Nephron progenitor cell (in vitro differentiated cells): ENCODE data around the gene VGLL4.

Source experiments
- DNase-seq: peaks from one replicate; pipeline ENCODE4 v3.0.0; 2021
- H3K27ac Mint-ChIP-seq: 2 replicates; pipeline ENCODE4 v1.8.0; 2021; ENCODE audit warnings: mild to moderate bottlenecking, moderate library complexity, mixed read lengths
- H3K27me3 Mint-ChIP-seq: 2 replicates; pipeline ENCODE4 v1.8.0; 2021; ENCODE audit warnings: mild to moderate bottlenecking, low read depth, mixed read lengths; ENCODE audit not compliant: poor library complexity
- H3K36me3 Mint-ChIP-seq: 2 replicates; pipeline ENCODE4 v1.8.0; 2021; ENCODE audit warnings: low read depth, mixed read lengths
- H3K4me1 Mint-ChIP-seq: 2 replicates; pipeline ENCODE4 v1.8.0; 2021; ENCODE audit warnings: mixed read lengths
- H3K4me3 Mint-ChIP-seq: 2 replicates; pipeline ENCODE4 v1.8.0; 2021; ENCODE audit warnings: mild to moderate bottlenecking, moderate library complexity, mixed read lengths
- H3K9me3 Mint-ChIP-seq: 2 replicates; pipeline ENCODE4 v1.8.0; 2021; ENCODE audit warnings: mild to moderate bottlenecking, moderate library complexity, mixed read lengths
- TF ChIP-seq, protein P1 (sequence below): fragments of 200-600 bp; sonication (generic); IDR thresholded peaks from 2 replicates; pipeline ENCODE4 v1.5.0; 2021; ENCODE audit warnings: antibody characterized with exemption

The VGLL4 gene

DNA sequence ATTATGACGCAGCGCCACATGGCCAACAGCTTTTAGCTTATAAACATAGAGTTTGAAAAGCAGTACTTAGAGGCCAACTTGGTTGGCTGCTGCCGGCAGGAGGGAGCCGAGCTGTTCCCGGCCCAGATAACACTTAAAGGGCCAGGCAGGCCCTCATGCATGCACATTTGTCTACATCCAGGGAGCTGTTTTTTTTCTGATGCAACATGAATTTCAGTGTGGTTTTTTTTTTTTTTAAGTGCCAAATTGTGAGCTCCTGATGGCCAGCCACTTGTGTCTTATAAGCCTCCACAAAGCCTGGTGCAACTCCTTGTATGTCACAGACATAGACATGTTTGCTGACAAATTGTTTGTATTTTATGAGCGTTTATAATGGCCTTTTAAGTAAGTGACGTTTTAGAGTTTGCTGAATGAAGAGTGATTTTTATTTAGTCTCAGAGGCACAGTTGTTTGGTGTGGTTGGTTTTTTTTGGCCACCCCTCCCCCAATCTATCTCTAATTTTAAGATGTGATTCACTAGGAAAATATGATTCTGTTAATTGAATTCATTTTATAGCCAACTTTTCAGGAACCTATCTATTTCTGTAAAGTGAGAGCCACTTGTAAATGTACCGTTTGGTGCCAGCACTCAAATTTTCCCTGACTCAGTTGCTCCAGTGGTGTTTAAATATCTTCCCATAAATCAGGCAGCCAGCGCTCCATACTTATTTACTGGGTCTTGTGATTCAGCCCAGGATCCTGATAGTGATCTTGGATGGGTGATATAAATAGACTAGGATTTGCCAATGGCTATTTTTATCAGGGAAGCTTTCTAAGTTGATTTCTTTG is 134.3 kb downstream of the VGLL4 start:
- DNase-seq, result peak; percentile 34
- TF ChIP-seq, protein P1, sequence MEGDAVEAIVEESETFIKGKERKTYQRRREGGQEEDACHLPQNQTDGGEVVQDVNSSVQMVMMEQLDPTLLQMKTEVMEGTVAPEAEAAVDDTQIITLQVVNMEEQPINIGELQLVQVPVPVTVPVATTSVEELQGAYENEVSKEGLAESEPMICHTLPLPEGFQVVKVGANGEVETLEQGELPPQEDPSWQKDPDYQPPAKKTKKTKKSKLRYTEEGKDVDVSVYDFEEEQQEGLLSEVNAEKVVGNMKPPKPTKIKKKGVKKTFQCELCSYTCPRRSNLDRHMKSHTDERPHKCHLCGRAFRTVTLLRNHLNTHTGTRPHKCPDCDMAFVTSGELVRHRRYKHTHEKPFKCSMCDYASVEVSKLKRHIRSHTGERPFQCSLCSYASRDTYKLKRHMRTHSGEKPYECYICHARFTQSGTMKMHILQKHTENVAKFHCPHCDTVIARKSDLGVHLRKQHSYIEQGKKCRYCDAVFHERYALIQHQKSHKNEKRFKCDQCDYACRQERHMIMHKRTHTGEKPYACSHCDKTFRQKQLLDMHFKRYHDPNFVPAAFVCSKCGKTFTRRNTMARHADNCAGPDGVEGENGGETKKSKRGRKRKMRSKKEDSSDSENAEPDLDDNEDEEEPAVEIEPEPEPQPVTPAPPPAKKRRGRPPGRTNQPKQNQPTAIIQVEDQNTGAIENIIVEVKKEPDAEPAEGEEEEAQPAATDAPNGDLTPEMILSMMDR, result no peak
- H3K9me3 Mint-ChIP-seq, result peaks cover 21% of the 10 kb centered on the region
- H3K4me3 Mint-ChIP-seq, result peak overlapping the region; percentile 74
- peak overlapping the region; percentile 96 for H3K27ac Mint-ChIP-seq
- peaks cover 73% of the 10 kb centered on the region for H3K4me1 Mint-ChIP-seq
- no peaks in the 10 kb centered on the region for H3K27me3 Mint-ChIP-seq
- peaks cover 22% of the 10 kb centered on the region for H3K36me3 Mint-ChIP-seq

DNA sequence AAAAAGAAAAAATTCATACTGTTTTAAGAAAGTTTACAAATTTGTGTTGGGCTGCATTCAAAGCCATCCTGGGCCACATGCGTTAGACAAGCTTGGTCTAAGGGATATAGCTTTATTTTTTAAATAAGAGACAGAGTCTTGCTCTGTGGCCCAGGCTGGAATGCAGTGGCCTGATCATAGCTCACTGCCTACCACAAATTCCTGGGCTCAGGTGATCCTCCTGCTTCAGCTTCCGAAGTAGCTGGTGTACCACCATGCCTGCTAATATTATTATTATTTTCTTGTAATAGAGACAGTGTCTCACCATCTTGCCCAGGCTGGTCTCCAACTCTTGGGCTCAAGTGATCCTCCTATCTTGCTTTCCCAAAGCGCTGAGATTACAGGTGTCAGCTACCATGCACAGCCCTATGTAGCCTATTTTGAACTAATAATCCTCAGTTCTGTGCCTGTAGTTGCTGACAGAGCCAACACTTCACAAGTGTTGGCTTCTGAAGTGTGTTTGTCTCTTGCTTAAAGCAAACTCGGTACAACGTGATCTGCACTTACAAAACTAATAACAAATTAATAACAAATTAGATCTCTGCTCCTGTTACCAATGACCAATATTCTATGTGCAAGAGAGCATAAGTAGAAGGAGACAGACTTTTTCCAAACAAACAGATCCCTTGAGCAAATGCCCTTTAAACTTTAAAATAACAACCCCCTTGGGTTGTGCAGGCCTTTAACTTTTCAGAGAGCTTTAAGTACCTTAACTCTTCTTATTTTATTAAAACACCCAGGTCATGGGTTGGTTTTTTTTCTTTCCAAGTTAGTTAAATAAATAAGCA is 135.2 kb downstream of the VGLL4 start:
- Mint-ChIP-seq H3K36me3 (peaks cover 14% of the 10 kb centered on the region), H3K9me3 (peaks cover 13% of the 10 kb centered on the region), H3K27ac (peak overlapping the region; percentile 96), H3K4me3 (peak overlapping the region; percentile 74), H3K27me3 (no peaks in the 10 kb centered on the region), H3K4me1 (peaks cover 65% of the 10 kb centered on the region)
- TF ChIP-seq, protein P1, result no peak
- no peak for DNase-seq

DNA sequence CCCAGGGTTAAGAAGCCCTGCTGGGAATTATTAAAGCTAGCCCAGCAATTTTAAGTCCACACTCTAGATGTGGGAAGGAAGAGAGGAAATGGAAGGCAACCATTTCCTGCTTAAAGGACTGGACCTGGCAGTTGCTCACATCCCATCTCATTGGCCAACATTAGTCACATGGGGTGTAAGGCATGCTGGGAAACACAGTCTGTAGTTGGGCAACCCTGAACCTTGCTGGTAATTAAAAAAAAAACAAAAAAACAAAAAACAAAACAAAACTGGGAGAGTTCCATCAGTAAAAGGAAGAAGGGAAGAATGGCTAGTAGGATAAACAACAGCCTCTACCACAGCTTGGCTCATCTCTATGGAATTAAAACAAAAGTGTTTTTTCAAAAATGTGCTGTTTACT is 136.0 kb downstream of the VGLL4 start:
- Mint-ChIP-seq H3K9me3 (peaks cover 11% of the 10 kb centered on the region), H3K36me3 (peaks cover 13% of the 10 kb centered on the region), H3K27me3 (no peaks in the 10 kb centered on the region), H3K27ac (peak overlapping the region; percentile 96), H3K4me3 (no peak overlapping the region), H3K4me1 (peaks cover 65% of the 10 kb centered on the region)
- DNase-seq, result no peak
- TF ChIP-seq, protein P1, result no peak
